HL-60 (cell line): ENCODE results near the gene DPF3.

Source experiments
- DNase-seq, 2 experiments: peaks; one replicate each; pipeline ENCODE4 v3.0.0-alpha.2; 2010 to 2020; ENCODE audit warnings: low read depth in 1 of 2, low spot score in 1 of 2
- H3K27ac ChIP-seq: fragments of 250-450 bp; sonication (Bioruptor Pico); replicated peaks from 2 replicates; pipeline ENCODE4 v1.5.1; 2020; ENCODE audit warnings: mild to moderate bottlenecking, moderate library complexity
- H3K27me3 ChIP-seq: fragments of 250-450 bp; sonication (Bioruptor Pico); 2 replicates; pipeline ENCODE4 v1.5.1; 2021; ENCODE audit warnings: mild to moderate bottlenecking, moderate library complexity; ENCODE audit not compliant: insufficient read depth, poor library complexity, severe bottlenecking
- H3K4me3 ChIP-seq: replicated peaks from 2 replicates; pipeline ENCODE4 v1.5.1; 2011; ENCODE audit warnings: mild to moderate bottlenecking, control low read depth, low read length; ENCODE audit not compliant: insufficient read depth
- CTCF ChIP-seq: IDR thresholded peaks from one replicate; pipeline ENCODE4 v1.5.1; 2011; ENCODE audit warnings: low read length, control low read depth, inconsistent platforms; ENCODE audit not compliant: insufficient read depth
- GABPA ChIP-seq: IDR thresholded peaks from 2 replicates; pipeline ENCODE4 v1.6.1; 2012; ENCODE audit warnings: low read depth
- POLR2AphosphoS5 ChIP-seq: IDR thresholded peaks from 2 replicates; pipeline ENCODE4 v1.6.1; 2012; ENCODE audit warnings: low read depth
- REST ChIP-seq: IDR thresholded peaks from 2 replicates; pipeline ENCODE4 v1.6.1; 2012; ENCODE audit warnings: low read depth; ENCODE audit not compliant: insufficient replicate concordance
- SPI1 ChIP-seq: IDR thresholded peaks from 2 replicates; pipeline ENCODE4 v1.6.1; 2012; ENCODE audit warnings: low read depth, mild to moderate bottlenecking, borderline replicate concordance

The DPF3 gene

GRCh38 chr14:72903716-72904115, 9.8 kb upstream of the DPF3 start:
- TF ChIP-seq GABPA (no peak), POLR2AphosphoS5 (no peak), REST (no peak), CTCF (no peak), SPI1 (no peak)
- Histone ChIP-seq H3K4me3 (no peak overlapping the region), H3K27me3 (no peaks in the 10 kb centered on the region), H3K27ac (no peak overlapping the region)
- no peak for DNase-seq

GRCh38 chr14:72902801-72903530, 9.1 kb upstream of the DPF3 start:
- DNase-seq = no peak
- no peak overlapping the region for H3K4me3 ChIP-seq
- no peak for TF ChIP-seq SPI1
- TF ChIP-seq GABPA = no peak
- no peak for TF ChIP-seq REST
- TF ChIP-seq POLR2AphosphoS5 = no peak
- TF ChIP-seq CTCF = no peak
- no peaks in the 10 kb centered on the region for H3K27me3 ChIP-seq
- no peak overlapping the region for H3K27ac ChIP-seq

DNA sequence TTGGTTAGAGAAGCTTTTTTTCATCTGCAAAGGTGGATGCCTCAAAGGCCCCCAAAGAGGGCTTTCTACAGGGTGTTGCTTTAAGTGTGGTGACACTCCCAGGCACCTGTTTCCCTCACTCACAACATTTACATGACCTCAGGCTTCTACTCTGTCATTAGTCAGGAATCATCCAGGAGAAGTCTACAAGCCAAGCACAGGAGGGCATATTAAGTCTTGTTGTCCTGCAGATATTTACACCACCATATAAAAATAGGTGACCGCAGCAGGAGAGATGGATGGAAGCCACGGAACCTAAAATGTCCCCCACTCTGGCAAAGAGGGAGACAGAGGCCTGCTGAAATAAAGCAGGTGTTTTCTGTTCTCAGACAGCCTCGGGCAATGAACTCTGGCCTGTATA, 7.5 kb upstream of the DPF3 start:
- H3K27ac ChIP-seq = no peak overlapping the region

More for the DNA sequence above, 7.5 kb upstream of the DPF3 start:
- H3K4me3 ChIP-seq = no peak overlapping the region
- DNase-seq = no peak
- no peaks in the 10 kb centered on the region for H3K27me3 ChIP-seq
- TF ChIP-seq CTCF (no peak), SPI1 (no peak)
